H1 (cell line): ENCODE measurements around the gene ARHGAP12. TPM values are rescaled to one million over a fixed set of nuclear protein-coding genes. Genes with fewer than 3 reads are reported as not detected.

Source experiments
- CTCF ChIA-PET: fragments of 300-600 bp; sonication (Branson Sonifier 250); formaldehyde crosslinking; loops from one replicate; lab custom pipeline; 2021; ENCODE audit not compliant: partially characterized antibody; lab: Charles Lee
- POLR2A ChIA-PET: fragments of 300-600 bp; sonication (Branson Sonifier 250); formaldehyde crosslinking; loops from one replicate; lab custom pipeline; 2021; ENCODE audit warnings: inconsistent platforms; ENCODE audit not compliant: partially characterized antibody; lab: Charles Lee
- DNase-seq, 2 experiments: peaks; one replicate each; pipeline versions ENCODE4 v3.0.0 to v3.0.0-alpha.2; 2010 to 2022; ENCODE audit warnings: low spot score in 2 of 2, low read depth in 1 of 2, mixed read lengths in 1 of 2
- FAIRE-seq: peaks from 2 replicates; lab custom pipeline; 2011; peaks lifted over from hg19 to GRCh38; lab: Jason Lieb, UNC
- H2AFZ ChIP-seq: 2 replicates; pipeline ENCODE4 v1.8.1; 2012; ENCODE audit warnings: low read length, inconsistent platforms
- H2AK5ac ChIP-seq: 2 replicates; pipeline ENCODE4 v1.6.1; 2013; ENCODE audit warnings: low read depth, low read length
- H2BK120ac ChIP-seq: replicated peaks from 2 replicates; pipeline ENCODE3; 2013; ENCODE audit warnings: low read depth, low read length, inconsistent platforms
- H2BK12ac ChIP-seq: 2 replicates; pipeline ENCODE4 v1.6.1; 2013; ENCODE audit warnings: low read depth, low read length
- H2BK15ac ChIP-seq: 2 replicates; pipeline ENCODE4 v1.6.1; 2013; ENCODE audit warnings: low read length
- H2BK20ac ChIP-seq: 2 replicates; pipeline ENCODE4 v1.6.1; 2013; ENCODE audit warnings: low read length
- H2BK5ac ChIP-seq: 2 replicates; pipeline ENCODE4 v1.6.1; 2013; ENCODE audit warnings: low read depth, low read length
- H3K14ac ChIP-seq: 2 replicates; pipeline ENCODE4 v1.6.1; 2013; ENCODE audit warnings: inconsistent platforms; ENCODE audit not compliant: insufficient read length
- H3K18ac ChIP-seq: 2 replicates; pipeline ENCODE4 v1.6.1; 2013; ENCODE audit warnings: low read length; ENCODE audit errors: extremely low read depth
- H3K23ac ChIP-seq: 2 replicates; pipeline ENCODE4 v1.6.1; 2013; ENCODE audit warnings: inconsistent platforms; ENCODE audit not compliant: insufficient read length
- H3K23me2 ChIP-seq: 2 replicates; pipeline ENCODE4 v1.6.1; 2013; ENCODE audit warnings: low read depth, low read length
- H3K27ac ChIP-seq: 2 replicates; pipeline ENCODE4 v1.6.1; 2011; ENCODE audit warnings: low read depth, low read length, inconsistent platforms
- H3K27me3 ChIP-seq, 4 experiments: replicated peaks in 1 of 4; 1 replicate in 1 of 4; 2 replicates in 3 of 4; pipeline versions ENCODE4 v1.6.1 to v1.8.1; 2011 to 2013; ENCODE audit warnings: low read length in 3 of 4, mild to moderate bottlenecking in 3 of 4, inconsistent platforms in 2 of 4, mixed read lengths in 2 of 4, moderate library complexity in 1 of 4; ENCODE audit not compliant: control insufficient read depth in 3 of 4, insufficient read depth in 3 of 4; ENCODE audit errors: extremely low read depth in 1 of 4
- H3K36me3 ChIP-seq, 4 experiments: 2 replicates each; pipeline versions ENCODE4 v1.6.1 to v1.8.1; 2011 to 2013; ENCODE audit warnings: mild to moderate bottlenecking in 4 of 4, low read length in 3 of 4, moderate library complexity in 2 of 4, control low read depth in 1 of 4, inconsistent platforms in 1 of 4; ENCODE audit not compliant: insufficient read depth in 4 of 4, control insufficient read depth in 2 of 4
- H3K4ac ChIP-seq: replicated peaks from 2 replicates; pipeline ENCODE3; 2013; ENCODE audit warnings: low read length, low read depth, mixed read lengths, inconsistent platforms; ENCODE audit not compliant: insufficient read length
- H3K4me1 ChIP-seq, 4 experiments: replicated peaks in 1 of 4; 1 replicate in 1 of 4; 2 replicates in 3 of 4; pipeline versions ENCODE4 v1.6.1 to v1.8.1; 2011 to 2013; ENCODE audit warnings: low read length in 3 of 4, inconsistent platforms in 2 of 4, mixed read lengths in 1 of 4; ENCODE audit not compliant: insufficient read depth in 4 of 4, control insufficient read depth in 3 of 4
- H3K4me2 ChIP-seq, 2 experiments: 2 replicates each; pipeline versions ENCODE4 v1.6.1 to v1.8.1; 2011 to 2013; ENCODE audit warnings: low read depth in 2 of 2, low read length in 2 of 2, control low read depth in 1 of 2, inconsistent platforms in 1 of 2, mild to moderate bottlenecking in 1 of 2; ENCODE audit not compliant: insufficient read depth in 1 of 2
- H3K4me3 ChIP-seq, 4 experiments: fragments of 200-600, 300-600 bp in 1 of 4; sonication (generic), shearing (Covaris generic), sonication (Bioruptor Twin) in 1 of 4; 2 replicates each; pipeline versions ENCODE4 v1.5.1 to v1.8.1; 2011 to 2016; ENCODE audit warnings: low read length in 4 of 4, low read depth in 3 of 4, control low read depth in 2 of 4, inconsistent platforms in 2 of 4, mild to moderate bottlenecking in 2 of 4, mixed read lengths in 1 of 4, moderate library complexity in 1 of 4; ENCODE audit not compliant: insufficient read depth in 2 of 4; ENCODE audit errors: extremely low read depth in 1 of 4
- H3K56ac ChIP-seq: replicated peaks from 2 replicates; pipeline ENCODE3; 2013; ENCODE audit warnings: low read depth, mild to moderate bottlenecking, mixed read lengths, low read length, inconsistent platforms; ENCODE audit not compliant: insufficient read length
- H3K79me1 ChIP-seq: 2 replicates; pipeline ENCODE4 v1.6.1; 2013; ENCODE audit warnings: low read depth, low read length, control low read depth
- H3K79me2 ChIP-seq, 2 experiments: 2 replicates each; pipeline versions ENCODE4 v1.6.1 to v1.8.1; 2012 to 2013; ENCODE audit warnings: low read length in 2 of 2, mild to moderate bottlenecking in 2 of 2, inconsistent platforms in 1 of 2; ENCODE audit not compliant: insufficient read depth in 2 of 2, control insufficient read depth in 1 of 2
- H3K9ac ChIP-seq, 4 experiments: replicated peaks in 1 of 4; 1 replicate in 1 of 4; 2 replicates in 3 of 4; pipeline versions ENCODE4 v1.6.1 to v1.8.1; 2011 to 2013; ENCODE audit warnings: low read depth in 3 of 4, low read length in 3 of 4, control low read depth in 2 of 4, mild to moderate bottlenecking in 2 of 4, moderate library complexity in 2 of 4, inconsistent platforms in 1 of 4; ENCODE audit errors: extremely low read depth in 1 of 4
- H3K9me3 ChIP-seq, 2 experiments: 2 replicates each; pipeline versions ENCODE4 v1.6.1 to v1.8.1; 2012 to 2013; ENCODE audit warnings: mild to moderate bottlenecking in 2 of 2, moderate library complexity in 2 of 2, control low read depth in 1 of 2, inconsistent platforms in 1 of 2, low read depth in 1 of 2, low read length in 1 of 2, mixed read lengths in 1 of 2; ENCODE audit not compliant: insufficient read depth in 2 of 2
- H4K20me1 ChIP-seq, 2 experiments: replicated peaks in 1 of 2; 2 replicates each; pipeline versions ENCODE3 to v1.8.1; 2011 to 2013; ENCODE audit warnings: inconsistent platforms in 2 of 2, low read length in 2 of 2, mild to moderate bottlenecking in 1 of 2; ENCODE audit not compliant: insufficient read depth in 2 of 2, control insufficient read depth in 1 of 2
- H4K5ac ChIP-seq: 2 replicates; pipeline ENCODE4 v1.6.1; 2013; ENCODE audit warnings: low read length, low read depth, mixed read lengths, inconsistent platforms; ENCODE audit not compliant: insufficient read length
- H4K8ac ChIP-seq: 2 replicates; pipeline ENCODE4 v1.8.0; 2013; ENCODE audit warnings: mild to moderate bottlenecking, moderate library complexity, low read length, inconsistent platforms; ENCODE audit not compliant: insufficient read depth; ENCODE audit errors: extremely low read depth
- H4K91ac ChIP-seq: replicated peaks from 2 replicates; pipeline ENCODE3; 2013; ENCODE audit warnings: low read length, mixed read lengths, inconsistent platforms; ENCODE audit not compliant: insufficient read length
- BRCA1 ChIP-seq: IDR thresholded peaks from 2 replicates; pipeline ENCODE4 v1.6.1; 2012; ENCODE audit warnings: low read depth, low read length, improper control_type of control experiment
- CBX5 ChIP-seq: fragments of 300-800, 300-1000 bp; sonication (generic); IDR thresholded peaks from 2 replicates; pipeline ENCODE4 v1.7.1; 2016; ENCODE audit warnings: antibody characterized with exemption, low read length, low read depth
- JUND ChIP-seq: IDR thresholded peaks from 2 replicates; pipeline ENCODE4 v1.6.1; 2011; ENCODE audit warnings: mild to moderate bottlenecking, improper control_type of control experiment, low read length
- NANOG ChIP-seq: IDR thresholded peaks from 2 replicates; pipeline ENCODE4 v1.6.1; 2011; ENCODE audit warnings: low read length, low read depth, mild to moderate bottlenecking, inconsistent platforms; ENCODE audit not compliant: insufficient read depth, poor library complexity, severe bottlenecking
- RFX5 ChIP-seq: IDR thresholded peaks from 2 replicates; pipeline ENCODE4 v1.6.1; 2011; ENCODE audit warnings: low read depth, low read length, improper control_type of control experiment, borderline replicate concordance
- RXRA ChIP-seq: IDR thresholded peaks from 2 replicates; pipeline ENCODE4 v1.6.1; 2011; ENCODE audit warnings: low read depth, mild to moderate bottlenecking, low read length, moderate library complexity; ENCODE audit not compliant: insufficient read depth
- WGBS, 2 experiments: shearing (Covaris generic) in 1 of 2; methylation state at CpG; one replicate each; pipeline versions ENCODE4 v1.1.6 to v1.1.7; 2013 to 2015; ENCODE audit warnings: low lambda C conversion rate in 2 of 2, mixed read lengths in 2 of 2, inconsistent platforms in 1 of 2, low coverage in 1 of 2, missing lambda C conversion rate in 1 of 2; ENCODE audit not compliant: insufficient replicate concordance in 2 of 2, insufficient coverage in 1 of 2, insufficient read length in 1 of 2; ENCODE audit errors: extremely low coverage in 1 of 2, missing lambda C conversion rate in 1 of 2; 5-methylcytosine and 5-hydroxymethylcytosine counted together
- polyA plus RNA-seq, 7 experiments: library from polyadenylated mRNA; depleted of rRNA in 3 of 7; stranded (reverse) in 5 of 7; unstranded in 2 of 7; fragments of >200 nt in 5 of 7; fragments of 200-250 nt in 2 of 7; gene quantifications; 1 replicate in 5 of 7; 2 replicates in 1 of 7; 4 replicates in 1 of 7; pipeline versions ENCODE4 v1.2.1 to v1.2.3, GENCODE V29; 2011 to 2013; ENCODE audit warnings: missing spikeins in 2 of 7, mixed read lengths in 2 of 7
- total RNA-seq: library from RNA; stranded (reverse); fragmentation: NEBNext Ultra II Directional; extraction: Animal tissue kit (Norgen Biotek cat#: 25700); gene quantifications from 2 replicates; pipeline ENCODE4 v1.2.1, GENCODE V29; 2021
- TF ChIP-seq, protein P1 (sequence below): IDR thresholded peaks from 2 replicates; pipeline ENCODE4 v1.6.1; 2012; ENCODE audit warnings: low read length, inconsistent platforms

The ARHGAP12 gene
- total and polyA plus RNA-seq, 2 of the 8 experiments (the other 6 are each of a cell fraction or from before 2014, with no cell fraction given) = 10.1 to 39.0 TPM

DNA sequence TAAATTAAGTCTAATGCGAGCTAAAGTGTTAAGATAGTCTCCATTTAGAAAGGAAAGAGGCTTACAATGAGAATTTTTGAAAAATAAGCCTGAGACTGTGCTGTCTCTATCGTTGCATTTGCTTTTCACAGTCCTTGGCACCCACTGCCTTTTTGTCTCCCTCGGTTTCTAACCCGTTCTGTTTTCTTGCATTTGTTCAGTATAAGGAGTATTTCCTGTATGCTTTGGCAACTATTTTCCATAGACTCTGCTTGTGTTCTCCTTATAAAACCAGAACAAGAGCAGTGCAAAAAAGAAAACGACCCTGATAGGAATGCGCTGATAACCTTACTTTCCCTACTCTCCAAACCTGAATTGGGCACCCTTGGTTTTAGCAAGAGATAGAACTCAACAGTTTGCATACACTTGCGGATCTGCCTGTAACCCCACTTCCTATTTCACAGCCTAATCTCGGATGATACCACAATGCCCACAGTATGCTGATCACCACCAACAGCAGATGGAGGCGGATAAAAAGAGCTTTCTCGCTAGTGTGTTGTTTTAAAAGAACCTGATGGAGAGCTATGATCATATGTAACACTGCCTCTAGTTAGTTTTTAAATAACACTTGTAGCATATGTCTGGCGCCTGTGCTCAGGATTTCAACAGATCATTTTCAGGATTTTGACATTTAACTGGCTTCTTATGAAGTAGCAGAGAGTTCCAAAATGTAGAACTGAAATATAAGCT lies 1.6 kb upstream of the ARHGAP12 start:
- Histone ChIP-seq H2BK5ac (no peak overlapping the region), H3K4me1 (peaks cover 0 to 7% (median 0%) of the 10 kb centered on the region in 4 experiments; a peak in 3 of 7 replicates), H3K14ac (no peak overlapping the region), H2AK5ac (no peak overlapping the region), H2BK12ac (no peak overlapping the region), H3K27me3 (no peaks in the 10 kb centered on the region), H3K4me2 (peak overlapping the region; percentile 81 to 93; a peak in 2 of 4 replicates), H3K9me3 (no peaks in the 10 kb centered on the region), H3K4me3 (peak overlapping the region in 2 of 4 experiments; percentile 86 to 93; a peak in 4 of 8 replicates), H3K56ac (no peak overlapping the region), H3K18ac (no peak overlapping the region), H3K27ac (no peak overlapping the region), H2AFZ (no peak overlapping the region), H3K79me2 (peaks cover 15 to 29% of the 10 kb centered on the region in 2 experiments), H4K8ac (no peak overlapping the region), H2BK20ac (no peak overlapping the region), H3K23ac (no peak overlapping the region), H3K4ac (no peak overlapping the region), H4K91ac (no peak overlapping the region), H3K23me2 (peaks cover 12% of the 10 kb centered on the region), H4K20me1 (peaks cover 2 to 4% of the 10 kb centered on the region in 2 experiments), H3K36me3 (no peaks in the 10 kb centered on the region), H2BK15ac (no peak overlapping the region), H4K5ac (no peak overlapping the region), H3K9ac (no peak overlapping the region), H2BK120ac (no peak overlapping the region), H3K79me1 (no peaks in the 10 kb centered on the region)
- FAIRE-seq (no peak), DNase-seq (no peak)
- WGBS, 2 experiments = 76% methylated on average over 11 of the region's 11 CpGs; no CpG with 5 or more reads in 1 of the 2 experiments
- TF ChIP-seq, protein P1, sequence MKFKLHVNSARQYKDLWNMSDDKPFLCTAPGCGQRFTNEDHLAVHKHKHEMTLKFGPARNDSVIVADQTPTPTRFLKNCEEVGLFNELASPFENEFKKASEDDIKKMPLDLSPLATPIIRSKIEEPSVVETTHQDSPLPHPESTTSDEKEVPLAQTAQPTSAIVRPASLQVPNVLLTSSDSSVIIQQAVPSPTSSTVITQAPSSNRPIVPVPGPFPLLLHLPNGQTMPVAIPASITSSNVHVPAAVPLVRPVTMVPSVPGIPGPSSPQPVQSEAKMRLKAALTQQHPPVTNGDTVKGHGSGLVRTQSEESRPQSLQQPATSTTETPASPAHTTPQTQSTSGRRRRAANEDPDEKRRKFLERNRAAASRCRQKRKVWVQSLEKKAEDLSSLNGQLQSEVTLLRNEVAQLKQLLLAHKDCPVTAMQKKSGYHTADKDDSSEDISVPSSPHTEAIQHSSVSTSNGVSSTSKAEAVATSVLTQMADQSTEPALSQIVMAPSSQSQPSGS = no peak
- TF ChIP-seq NANOG = no peak
- no peak for TF ChIP-seq RFX5
- TF ChIP-seq RXRA = no peak
- no peak for TF ChIP-seq JUND
- no peak for TF ChIP-seq CBX5
- no peak for TF ChIP-seq BRCA1
- CTCF ChIA-PET = interaction anchor here (0.6 to 1.3 kb wide), 7 partner anchors 9 to 327 kb away, joined by 3 to 6 read pairs (median 4); no protein-coding TSS in a partner anchor
- POLR2A ChIA-PET = interaction anchor here (0.8 to 3.2 kb wide), 7 partner anchors 12 to 74 kb away, joined by 3 to 12 read pairs (median 4); no protein-coding TSS in a partner anchor
